HCT116 (cell line): ENCODE measurements around the gene PDP2. TPM values are rescaled to one million over a fixed set of nuclear protein-coding genes. Genes with fewer than 3 reads are reported as not detected.

Experiments
- ATAC-seq: fragments of 200-7000 bp; cut with Tn5 transposase; 2 replicates; pipeline ENCODE4 v1.9.1; 2020; ENCODE audit warnings: mild to moderate bottlenecking, moderate library complexity
- BruUV-seq: library from RNA; stranded (reverse); fragments of 400-500 nt; replicated peaks from 2 replicates; lab custom pipeline; 2021; lab: Mats Ljungman, UMichigan
- CTCF ChIA-PET: fragments of 300-600 bp; sonication (Branson Sonifier 250); formaldehyde crosslinking; loops from one replicate; lab custom pipeline; 2021; ENCODE audit warnings: antibody characterized with exemption; lab: Charles Lee
- POLR2A ChIA-PET: fragments of 300-600, 350-600 bp; sonication (Branson Sonifier 250); formaldehyde crosslinking; loops from one replicate; lab custom pipeline; 2021; ENCODE audit warnings: antibody characterized with exemption; lab: Charles Lee
- RAD21 ChIA-PET, 2 experiments: fragments of 300-600 bp; sonication (Branson Sonifier 250); formaldehyde crosslinking; loops; one replicate each; lab custom pipeline; 2023; ENCODE audit warnings: low total read pairs in 2 of 2; ENCODE audit not compliant: uncharacterized antibody in 2 of 2, unreplicated experiment in 2 of 2, low non-redundant PET in 1 of 2; lab: Charles Lee
- DNase-seq: peaks from one replicate; pipeline ENCODE4 v3.0.0-alpha.2; 2010; ENCODE audit warnings: low read depth, low spot score
- H2AFZ ChIP-seq: fragments of 200-600 bp; shearing (Covaris generic), sonication (generic); 2 replicates; pipeline ENCODE4 v1.6.1; 2017; ENCODE audit warnings: low read depth, mixed run types, mixed read lengths, antibody characterized with exemption, low read length; ENCODE audit not compliant: poor library complexity, severe bottlenecking
- H3K27ac ChIP-seq: 2 replicates; pipeline ENCODE4 v1.5.1; 2012; ENCODE audit warnings: low read depth, low read length
- H3K27me3 ChIP-seq: fragments of 200-600 bp; sonication (generic); 2 replicates; pipeline ENCODE4 v1.6.1; 2016; ENCODE audit warnings: mixed run types, low read length, mixed read lengths; ENCODE audit not compliant: insufficient read depth
- H3K36me3 ChIP-seq, 2 experiments: fragments of 200-500 bp in 1 of 2; fragments of 200-600 bp in 1 of 2; sonication (Bioruptor generic) in 1 of 2; sonication (generic) in 1 of 2; 2 replicates each; pipeline versions ENCODE4 v1.5.1 to v1.6.1; 2014 to 2016; ENCODE audit warnings: low read length in 2 of 2, inconsistent platforms in 1 of 2, mixed read lengths in 1 of 2, mixed run types in 1 of 2; ENCODE audit not compliant: insufficient read depth in 2 of 2, control insufficient read depth in 1 of 2
- H3K4me1 ChIP-seq, 2 experiments: fragments of 200-600 bp in 1 of 2; sonication (generic) in 1 of 2; 2 replicates each; pipeline versions ENCODE4 v1.5.1 to v1.6.1; 2012 to 2017; ENCODE audit warnings: low read length in 2 of 2, inconsistent platforms in 1 of 2, mild to moderate bottlenecking in 1 of 2, mixed read lengths in 1 of 2, mixed run types in 1 of 2, moderate library complexity in 1 of 2; ENCODE audit not compliant: insufficient read depth in 2 of 2, control insufficient read depth in 1 of 2
- H3K4me2 ChIP-seq: fragments of 200-600 bp; sonication (generic); 2 replicates; pipeline ENCODE4 v1.6.1; 2017; ENCODE audit warnings: mixed run types, low read length, mixed read lengths
- H3K4me3 ChIP-seq, 2 experiments: fragments of 200-600 bp in 1 of 2; sonication (generic) in 1 of 2; replicated peaks in 1 of 2; 2 replicates each; pipeline ENCODE4 v1.5.1; 2011 to 2016; ENCODE audit warnings: low read length in 2 of 2, control low read depth in 1 of 2, low read depth in 1 of 2, mild to moderate bottlenecking in 1 of 2, mixed read lengths in 1 of 2, mixed run types in 1 of 2
- H3K79me2 ChIP-seq: fragments of 200-600 bp; sonication (generic); 2 replicates; pipeline ENCODE4 v1.6.1; 2017; ENCODE audit warnings: mild to moderate bottlenecking, mixed run types, low read length, moderate library complexity, mixed read lengths; ENCODE audit not compliant: insufficient read depth
- H3K9ac ChIP-seq: fragments of 200-600 bp; sonication (generic); 2 replicates; pipeline ENCODE4 v1.6.1; 2016; ENCODE audit warnings: low read length, mixed read lengths
- H3K9me2 ChIP-seq: fragments of 200-600 bp; sonication (generic), shearing (Covaris generic); 2 replicates; pipeline ENCODE4 v1.6.1; 2017; ENCODE audit warnings: mixed run types, mild to moderate bottlenecking, moderate library complexity; ENCODE audit not compliant: insufficient read depth
- H3K9me3 ChIP-seq, 2 experiments: fragments of 200-500 bp in 1 of 2; fragments of 200-600 bp in 1 of 2; sonication (Bioruptor generic) in 1 of 2; sonication (generic) in 1 of 2; 2 replicates each; pipeline ENCODE4 v1.6.1; 2014 to 2017; ENCODE audit warnings: low read length in 2 of 2, mixed read lengths in 2 of 2, inconsistent platforms in 1 of 2, low read depth in 1 of 2, mild to moderate bottlenecking in 1 of 2, mixed run types in 1 of 2, moderate library complexity in 1 of 2; ENCODE audit not compliant: control insufficient read depth in 1 of 2, insufficient read depth in 1 of 2
- H4K20me1 ChIP-seq: fragments of 200-600 bp; sonication (generic), shearing (Covaris generic); 2 replicates; pipeline ENCODE4 v1.6.1; 2017; ENCODE audit warnings: mixed run types, mild to moderate bottlenecking, moderate library complexity; ENCODE audit not compliant: insufficient read depth
- CBX3 ChIP-seq: IDR thresholded peaks from 2 replicates; pipeline ENCODE4 v1.6.1; 2012; ENCODE audit warnings: low read depth
- CEBPB ChIP-seq: IDR thresholded peaks from 2 replicates; pipeline ENCODE4 v1.6.1; 2012; ENCODE audit warnings: low read depth
- CTCF ChIP-seq, 3 experiments: fragments of 200-600 bp in 1 of 3; sonication (generic) in 1 of 3; IDR thresholded peaks in 2 of 3; conservative IDR thresholded peaks in 1 of 3; 2 replicates each; pipeline ENCODE4 v1.5.1; 2012 to 2017; ENCODE audit warnings: low read depth in 2 of 3, low read length in 2 of 3, antibody characterized with exemption in 1 of 3, borderline replicate concordance in 1 of 3, control low read depth in 1 of 3, mild to moderate bottlenecking in 1 of 3, mixed read lengths in 1 of 3, mixed run types in 1 of 3, moderate library complexity in 1 of 3; ENCODE audit not compliant: insufficient read depth in 1 of 3
- ELF1 ChIP-seq: IDR thresholded peaks from 2 replicates; pipeline ENCODE4 v1.6.1; 2012; ENCODE audit warnings: low read depth, borderline replicate concordance
- EZH2phosphoT487 ChIP-seq: fragments of 200-600 bp; IDR thresholded peaks from 2 replicates; pipeline ENCODE4 v1.6.1; 2018; ENCODE audit warnings: antibody characterized with exemption, borderline replicate concordance
- FOSL1 ChIP-seq: IDR thresholded peaks from 2 replicates; pipeline ENCODE4 v1.6.1; 2012; ENCODE audit warnings: low read depth
- JUND ChIP-seq: IDR thresholded peaks from 2 replicates; pipeline ENCODE4 v1.6.1; 2012
- POLR2AphosphoS5 ChIP-seq: IDR thresholded peaks from 2 replicates; pipeline ENCODE4 v1.6.1; 2011; ENCODE audit warnings: mild to moderate bottlenecking, low read depth, low read length, moderate library complexity
- REST ChIP-seq: IDR thresholded peaks from 2 replicates; pipeline ENCODE4 v1.6.1; 2012; ENCODE audit warnings: low read depth
- SIN3A ChIP-seq: IDR thresholded peaks from 2 replicates; pipeline ENCODE4 v1.6.1; 2012; ENCODE audit warnings: low read depth
- SRF ChIP-seq: IDR thresholded peaks from 2 replicates; pipeline ENCODE4 v1.6.1; 2012; ENCODE audit warnings: low read depth
- ZFX ChIP-seq: fragments of 450-650 bp; IDR thresholded peaks from 2 replicates; pipeline ENCODE4 v1.6.1; 2017
- ZNF274 ChIP-seq: fragments of 200-500 bp; sonication (Bioruptor generic); IDR thresholded peaks from 2 replicates; pipeline ENCODE4 v1.6.1; 2014; ENCODE audit warnings: mild to moderate bottlenecking, low read depth, low read length, inconsistent platforms
- intact Hi-C: fragments of 100-400 bp; cut with micrococcal nuclease; formaldehyde crosslinking; loops from 2 replicates; pipeline ENCODE4 v1.10.0; 2022
- total RNA-seq: library from RNA; stranded (reverse); gene quantifications from one replicate; pipeline ENCODE4 v1.2.1, GENCODE V29; 2021; ENCODE audit not compliant: unreplicated experiment
- TF ChIP-seq, protein P1 (sequence below): IDR thresholded peaks from 2 replicates; pipeline ENCODE4 v1.6.1; 2012

PDP2 gene
- total RNA-seq, 1 experiment from 2014 or later: 19.9 TPM

DNA sequence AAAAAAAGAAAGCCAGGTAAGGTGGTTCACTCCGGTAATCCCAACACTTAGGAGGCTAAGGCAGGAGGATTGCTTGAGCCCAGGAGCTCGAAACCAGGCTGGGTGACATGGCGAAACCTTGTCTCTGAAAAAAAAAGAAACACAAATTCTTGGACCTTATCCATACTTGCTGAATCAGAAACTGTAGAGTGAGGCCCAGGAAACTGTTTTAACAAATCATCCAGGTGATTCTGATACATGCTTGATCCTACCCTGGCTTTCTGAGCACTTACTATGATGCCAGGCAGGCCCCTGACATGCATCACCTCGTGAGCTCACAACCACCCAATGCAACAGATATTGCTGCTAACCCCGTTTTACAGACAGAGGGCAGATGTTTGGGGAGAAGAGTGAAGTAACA lies 45.6 kb upstream of the PDP2 start:
- no peak for TF ChIP-seq ZNF274
- no peak for TF ChIP-seq POLR2AphosphoS5
- TF ChIP-seq EZH2phosphoT487: no peak
- TF ChIP-seq, protein P1, sequence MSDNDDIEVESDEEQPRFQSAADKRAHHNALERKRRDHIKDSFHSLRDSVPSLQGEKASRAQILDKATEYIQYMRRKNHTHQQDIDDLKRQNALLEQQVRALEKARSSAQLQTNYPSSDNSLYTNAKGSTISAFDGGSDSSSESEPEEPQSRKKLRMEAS: no peak
- no peak for TF ChIP-seq CEBPB
- TF ChIP-seq ZFX: no peak
- no peak for TF ChIP-seq SIN3A
- no peak for TF ChIP-seq CBX3
- no peak for TF ChIP-seq ELF1
- no peak for TF ChIP-seq FOSL1
- TF ChIP-seq JUND: no peak
- no peak for TF ChIP-seq SRF
- no peak for TF ChIP-seq REST
- TF ChIP-seq CTCF (IDR thresholded peaks at IDR 0.05 in 2 of 3, conservative IDR thresholded peaks at IDR 0.05 in 1 of 3; ENCODE audit: borderline replicate concordance in 1 of 3, insufficient read depth in 1 of 3, low read depth in 2 of 3, low read length in 2 of 3): no peak
- no peaks in the 10 kb centered on the region for H3K36me3 ChIP-seq
- H3K79me2 ChIP-seq: peaks cover 10% of the 10 kb centered on the region
- ChIA-PET CTCF (interaction anchor here (1.3 kb wide), 1 partner anchor 34 kb away, joined by 4 read pairs; no protein-coding TSS in a partner anchor), POLR2A (no interaction called here), RAD21 (no interaction called here)
- DNase-seq (no peak), ATAC-seq (no peak)
- H3K9me3 ChIP-seq: no peaks in the 10 kb centered on the region
- H3K4me2 ChIP-seq: no peak overlapping the region
- H3K27ac ChIP-seq: no peak overlapping the region
- H3K4me3 ChIP-seq: no peak overlapping the region
- no peak overlapping the region for H3K9ac ChIP-seq
- peaks cover under 1 to 6% of the 10 kb centered on the region in 2 experiments; a peak in 3 of 4 replicates for H3K4me1 ChIP-seq
- BruUV-seq: no TSS peak
- intact Hi-C loops: no loop called here
- H4K20me1 ChIP-seq: no peaks in the 10 kb centered on the region
- H2AFZ ChIP-seq: no peak overlapping the region
- H3K27me3 ChIP-seq: no peaks in the 10 kb centered on the region
- H3K9me2 ChIP-seq: no peaks in the 10 kb centered on the region
